ENCODE measurements around the gene PDE7B. TPM values are rescaled to one million over a fixed set of nuclear protein-coding genes. Genes with fewer than 3 reads are reported as not detected.
A peak's percentile ranks its signal among the peaks of the same experiment; 100 is the strongest.

PDE7B gene
- polyA plus RNA-seq, 1 donor, result 1.3 TPM

- Histone ChIP-seq H3K4me3 (ENCODE audit: low read length) (no peak overlapping the region), H3K4me1 (ENCODE audit: control insufficient read depth, insufficient read depth, low read length) (peaks cover 8% of the 10 kb centered on the region), H3K36me3 (ENCODE audit: control insufficient read depth, insufficient read depth, low read length) (no peaks in the 10 kb centered on the region), H3K27ac (ENCODE audit: low read length) (no peak overlapping the region), H3K9me3 (ENCODE audit: control insufficient read depth, low read depth, low read length) (no peaks in the 10 kb centered on the region), H3K27me3 (ENCODE audit: control insufficient read depth, insufficient read depth, low read length) (no peaks in the 10 kb centered on the region)
- 90% methylated on average over 2 of the region's 18 CpGs for WGBS (ENCODE audit: insufficient coverage, low lambda C conversion rate)
- no peak for DNase-seq
Observed at GRCh38 chr6:135905604-135906300, 54.3 kb downstream of the PDE7B start.

- H3K27ac ChIP-seq (ENCODE audit: low read length), result no peak overlapping the region
- 100% methylated on average over 1 of the region's 3 CpGs for WGBS (ENCODE audit: insufficient coverage, low lambda C conversion rate)
- H3K4me1 ChIP-seq (ENCODE audit: control insufficient read depth, insufficient read depth, low read length), result peaks cover 8% of the 10 kb centered on the region
- no peak overlapping the region for H3K4me3 ChIP-seq (ENCODE audit: low read length)
- DNase-seq, result no peak
- H3K27me3 ChIP-seq (ENCODE audit: control insufficient read depth, insufficient read depth, low read length), result no peaks in the 10 kb centered on the region
- H3K36me3 ChIP-seq (ENCODE audit: control insufficient read depth, insufficient read depth, low read length), result no peaks in the 10 kb centered on the region
- no peaks in the 10 kb centered on the region for H3K9me3 ChIP-seq (ENCODE audit: control insufficient read depth, low read depth, low read length)
Observed at GRCh38 chr6:135906542-135906941, 55.0 kb downstream of the PDE7B start.

- H3K27me3 ChIP-seq (ENCODE audit: control insufficient read depth, insufficient read depth, low read length), result no peaks in the 10 kb centered on the region
- no CpG with 5 or more reads among the region's 2 CpGs for WGBS (ENCODE audit: insufficient coverage, low lambda C conversion rate)
Observed at GRCh38 chr6:135906972-135907465, 55.5 kb downstream of the PDE7B start.

GRCh38 chr6:135909737-135910387 is 58.4 kb downstream of the PDE7B start:
- Histone ChIP-seq H3K4me3 (ENCODE audit: low read length) (no peak overlapping the region), H3K36me3 (ENCODE audit: control insufficient read depth, insufficient read depth, low read length) (no peaks in the 10 kb centered on the region), H3K9me3 (ENCODE audit: control insufficient read depth, low read depth, low read length) (no peaks in the 10 kb centered on the region), H3K4me1 (ENCODE audit: control insufficient read depth, insufficient read depth, low read length) (peaks cover 5% of the 10 kb centered on the region), H3K27me3 (ENCODE audit: control insufficient read depth, insufficient read depth, low read length) (no peaks in the 10 kb centered on the region), H3K27ac (ENCODE audit: low read length) (no peak overlapping the region)
- WGBS (ENCODE audit: insufficient coverage, low lambda C conversion rate), result 100% methylated on average over 1 of the region's 9 CpGs
- DNase-seq, result peak; percentile 71 to 85

More at GRCh38 chr6:135906972-135907465, 55.5 kb downstream of the PDE7B start:
- Histone ChIP-seq H3K4me3 (ENCODE audit: low read length) (no peak overlapping the region), H3K4me1 (ENCODE audit: control insufficient read depth, insufficient read depth, low read length) (peaks cover 8% of the 10 kb centered on the region), H3K9me3 (ENCODE audit: control insufficient read depth, low read depth, low read length) (no peaks in the 10 kb centered on the region), H3K36me3 (ENCODE audit: control insufficient read depth, insufficient read depth, low read length) (no peaks in the 10 kb centered on the region), H3K27ac (ENCODE audit: low read length) (no peak overlapping the region)
- no peak for DNase-seq

- no peak overlapping the region for H3K4me3 ChIP-seq (ENCODE audit: low read length)
- peaks cover 5% of the 10 kb centered on the region for H3K4me1 ChIP-seq (ENCODE audit: control insufficient read depth, insufficient read depth, low read length)
- no peaks in the 10 kb centered on the region for H3K27me3 ChIP-seq (ENCODE audit: control insufficient read depth, insufficient read depth, low read length)
- H3K36me3 ChIP-seq (ENCODE audit: control insufficient read depth, insufficient read depth, low read length), result no peaks in the 10 kb centered on the region
- 100% methylated on average over 1 of the region's 2 CpGs for WGBS (ENCODE audit: insufficient coverage, low lambda C conversion rate)
- no peak for DNase-seq
- H3K9me3 ChIP-seq (ENCODE audit: control insufficient read depth, low read depth, low read length), result no peaks in the 10 kb centered on the region
- H3K27ac ChIP-seq (ENCODE audit: low read length), result no peak overlapping the region
Observed at GRCh38 chr6:135910790-135911618, 59.5 kb downstream of the PDE7B start.

- DNase-seq, result no peak
- WGBS (ENCODE audit: insufficient coverage, low lambda C conversion rate), result 100% methylated on average over 1 of the region's 2 CpGs
- Histone ChIP-seq H3K27ac (ENCODE audit: low read length) (no peak overlapping the region), H3K4me3 (ENCODE audit: low read length) (no peak overlapping the region), H3K27me3 (ENCODE audit: control insufficient read depth, insufficient read depth, low read length) (no peaks in the 10 kb centered on the region), H3K9me3 (ENCODE audit: control insufficient read depth, low read depth, low read length) (no peaks in the 10 kb centered on the region), H3K36me3 (ENCODE audit: control insufficient read depth, insufficient read depth, low read length) (no peaks in the 10 kb centered on the region), H3K4me1 (ENCODE audit: control insufficient read depth, insufficient read depth, low read length) (peaks cover 5% of the 10 kb centered on the region)
Observed at GRCh38 chr6:135913785-135914184, 62.3 kb downstream of the PDE7B start.

GRCh38 chr6:135919026-135919425 is 67.5 kb downstream of the PDE7B start:
- WGBS (ENCODE audit: insufficient coverage, low lambda C conversion rate), result no CpG with 5 or more reads among the region's 4 CpGs
- no peak overlapping the region for H3K27ac ChIP-seq (ENCODE audit: low read length)
- no peaks in the 10 kb centered on the region for H3K36me3 ChIP-seq (ENCODE audit: control insufficient read depth, insufficient read depth, low read length)
- H3K9me3 ChIP-seq (ENCODE audit: control insufficient read depth, low read depth, low read length), result no peaks in the 10 kb centered on the region
- H3K4me3 ChIP-seq (ENCODE audit: low read length), result no peak overlapping the region
- no peak for DNase-seq
- no peaks in the 10 kb centered on the region for H3K4me1 ChIP-seq (ENCODE audit: control insufficient read depth, insufficient read depth, low read length)
- no peaks in the 10 kb centered on the region for H3K27me3 ChIP-seq (ENCODE audit: control insufficient read depth, insufficient read depth, low read length)

- no peak for DNase-seq
- no peaks in the 10 kb centered on the region for H3K36me3 ChIP-seq (ENCODE audit: control insufficient read depth, insufficient read depth, low read length)
- no peak overlapping the region for H3K27ac ChIP-seq (ENCODE audit: low read length)
- H3K9me3 ChIP-seq (ENCODE audit: control insufficient read depth, low read depth, low read length), result no peaks in the 10 kb centered on the region
- H3K4me1 ChIP-seq (ENCODE audit: control insufficient read depth, insufficient read depth, low read length), result no peaks in the 10 kb centered on the region
- H3K27me3 ChIP-seq (ENCODE audit: control insufficient read depth, insufficient read depth, low read length), result peaks cover 2% of the 10 kb centered on the region
- no CpG with 5 or more reads among the region's 7 CpGs for WGBS (ENCODE audit: insufficient coverage, low lambda C conversion rate)
- no peak overlapping the region for H3K4me3 ChIP-seq (ENCODE audit: low read length)
Observed at GRCh38 chr6:135920689-135921088, 69.2 kb downstream of the PDE7B start.

GRCh38 chr6:135921188-135921587 is 69.7 kb downstream of the PDE7B start:
- Histone ChIP-seq H3K4me3 (ENCODE audit: low read length) (no peak overlapping the region), H3K9me3 (ENCODE audit: control insufficient read depth, low read depth, low read length) (no peaks in the 10 kb centered on the region), H3K27ac (ENCODE audit: low read length) (no peak overlapping the region), H3K4me1 (ENCODE audit: control insufficient read depth, insufficient read depth, low read length) (no peaks in the 10 kb centered on the region), H3K27me3 (ENCODE audit: control insufficient read depth, insufficient read depth, low read length) (peaks cover 2% of the 10 kb centered on the region), H3K36me3 (ENCODE audit: control insufficient read depth, insufficient read depth, low read length) (no peaks in the 10 kb centered on the region)
- DNase-seq, result no peak
- WGBS (ENCODE audit: insufficient coverage, low lambda C conversion rate), result no CpG with 5 or more reads among the region's 2 CpGs

- Histone ChIP-seq H3K4me1 (ENCODE audit: control insufficient read depth, insufficient read depth, low read length) (no peaks in the 10 kb centered on the region), H3K9me3 (ENCODE audit: control insufficient read depth, low read depth, low read length) (no peaks in the 10 kb centered on the region), H3K27me3 (ENCODE audit: control insufficient read depth, insufficient read depth, low read length) (peaks cover 2% of the 10 kb centered on the region), H3K36me3 (ENCODE audit: control insufficient read depth, insufficient read depth, low read length) (no peaks in the 10 kb centered on the region), H3K27ac (ENCODE audit: low read length) (no peak overlapping the region), H3K4me3 (ENCODE audit: low read length) (no peak overlapping the region)
- DNase-seq, result no peak
Observed at GRCh38 chr6:135922174-135922573, 70.7 kb downstream of the PDE7B start.
